Measurements from ENCODE around the gene ZMIZ1.

Gene ZMIZ1

GRCh38 chr10:79097021-79097872, 28.5 kb downstream of the ZMIZ1 start:
- DNase-seq (ENCODE audit: low read depth) = no peak

- DNase-seq (ENCODE audit: low read depth) = no peak
Observed at GRCh38 chr10:79098061-79098460, 29.3 kb downstream of the ZMIZ1 start.

GRCh38 chr10:79098596-79099015, 29.8 kb downstream of the ZMIZ1 start:
- DNase-seq (ENCODE audit: low read depth) = no peak

DNA sequence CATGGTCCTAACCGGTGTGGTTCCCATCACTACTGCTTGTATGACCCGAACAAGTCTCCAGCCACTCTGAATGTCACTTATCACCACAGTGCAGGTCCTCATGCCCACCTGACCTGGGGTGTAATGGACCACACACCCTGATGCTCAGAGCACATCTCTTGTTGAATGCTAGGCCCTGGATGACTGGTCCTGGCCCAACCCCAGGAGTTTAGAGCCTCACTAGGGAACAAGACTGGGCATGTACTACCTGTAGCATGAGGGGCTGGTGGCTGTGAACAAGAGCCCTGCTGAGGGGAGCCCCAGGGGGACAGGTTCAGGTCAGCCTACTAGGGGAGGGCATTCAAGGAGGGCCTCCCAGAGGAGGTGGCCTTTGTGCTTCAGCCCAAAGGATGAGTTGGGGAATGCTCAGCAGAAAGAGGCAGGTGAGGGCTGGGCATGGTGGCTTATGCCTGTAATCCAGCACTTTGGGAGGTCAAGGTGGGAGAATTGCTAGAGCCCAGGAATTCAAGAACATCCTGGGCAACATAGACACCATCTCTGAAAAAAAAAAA, 31.2 kb downstream of the ZMIZ1 start:
- DNase-seq (ENCODE audit: low read depth) = no peak

DNA sequence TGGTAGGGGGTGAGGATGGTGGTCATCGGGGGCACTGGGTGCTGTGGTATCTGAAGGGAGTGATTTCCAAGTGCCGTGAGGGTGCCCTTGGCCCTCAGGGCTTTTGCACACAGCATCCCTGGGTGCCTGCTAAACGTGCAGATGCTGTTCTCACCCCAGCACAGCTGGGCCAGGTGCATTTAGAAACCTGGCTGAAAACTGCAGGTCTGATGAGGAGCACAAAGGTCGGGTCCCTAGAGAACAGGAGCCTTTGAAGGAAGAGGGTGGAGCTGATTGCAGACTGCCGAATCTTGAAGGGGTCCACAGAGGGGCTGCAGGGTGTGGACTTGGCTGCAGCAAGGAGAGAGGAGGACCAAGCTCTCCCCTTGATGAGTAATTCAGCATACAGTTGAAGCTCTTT, 32.0 kb downstream of the ZMIZ1 start:
- no peak for DNase-seq (ENCODE audit: low read depth)

DNA sequence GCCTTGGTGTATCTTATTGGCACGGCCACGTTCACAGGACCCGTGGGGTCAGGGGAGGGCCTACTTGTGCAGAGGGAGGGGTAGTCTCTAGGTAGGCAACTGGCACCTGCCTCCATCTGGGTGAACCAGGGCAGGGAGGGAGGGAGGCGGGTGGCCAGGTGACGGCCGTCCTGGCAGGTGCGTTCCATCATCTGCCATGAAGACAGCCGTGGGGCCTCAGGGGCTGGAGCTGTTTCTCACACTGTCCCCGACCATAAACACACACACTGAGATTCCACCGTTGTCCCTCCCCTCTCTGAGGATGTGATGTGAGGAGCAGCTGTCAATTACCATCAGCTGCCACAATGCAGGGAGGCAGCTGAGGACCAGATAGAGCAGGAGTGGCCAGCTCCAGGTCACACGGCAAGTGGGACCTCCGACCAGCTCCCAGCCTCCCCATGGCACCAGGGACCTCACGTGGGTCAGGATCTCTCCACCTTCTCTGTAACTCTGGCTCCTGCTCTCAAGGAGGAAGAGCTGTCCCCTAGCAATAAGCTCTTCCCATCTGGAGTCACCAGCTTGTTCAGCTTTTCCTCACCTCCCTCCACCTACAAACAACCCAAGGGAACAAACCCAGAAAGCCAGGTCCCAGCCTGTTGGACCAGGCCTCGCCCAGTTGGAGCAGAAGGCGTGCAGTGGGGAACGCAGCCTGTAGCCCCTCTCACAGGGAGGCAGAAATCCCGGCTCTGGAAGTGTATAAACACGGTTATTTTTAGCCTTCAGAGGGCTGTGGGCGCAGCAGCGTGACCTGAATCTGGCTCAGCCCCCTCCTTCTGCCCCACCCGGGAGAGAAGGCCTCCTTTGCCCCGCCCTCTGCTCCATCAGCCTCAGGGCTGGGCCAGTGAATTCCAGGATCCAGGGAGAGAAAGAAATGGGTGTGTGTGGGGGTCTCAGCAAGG, 33.1 kb downstream of the ZMIZ1 start:
- no peak for DNase-seq (ENCODE audit: low read depth)

- DNase-seq (ENCODE audit: low read depth) = no peak
Observed at GRCh38 chr10:79102498-79102874, 33.7 kb downstream of the ZMIZ1 start.

GRCh38 chr10:79103129-79103528, 34.4 kb downstream of the ZMIZ1 start:
- DNase-seq (ENCODE audit: low read depth) = no peak

- no peak for DNase-seq (ENCODE audit: low read depth)
Observed at GRCh38 chr10:79103585-79103984, 34.8 kb downstream of the ZMIZ1 start.

- DNase-seq (ENCODE audit: low read depth) = no peak
Observed at GRCh38 chr10:79105150-79105739, 36.5 kb downstream of the ZMIZ1 start.

DNA sequence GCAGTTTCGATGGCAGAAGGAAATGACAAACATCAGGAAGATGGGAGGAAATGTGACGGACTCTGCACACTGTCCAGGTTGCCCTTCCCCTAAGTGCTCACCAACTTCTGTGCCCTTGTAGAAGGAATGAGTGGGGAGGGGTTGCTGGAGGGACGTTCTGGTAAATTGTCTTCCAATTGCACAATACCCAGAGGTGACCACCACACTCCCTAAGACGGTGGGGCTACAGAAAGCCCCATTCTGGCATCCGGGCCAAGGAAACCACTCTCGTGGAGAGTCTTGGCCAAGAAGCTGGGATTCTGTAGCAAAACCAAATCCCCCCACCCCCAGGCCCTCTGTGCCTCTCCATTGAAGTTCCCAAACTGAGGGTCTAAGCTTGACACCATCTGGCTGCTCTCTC, 37.1 kb downstream of the ZMIZ1 start:
- no peak for DNase-seq (ENCODE audit: low read depth)

GRCh38 chr10:79106256-79107050, 37.7 kb downstream of the ZMIZ1 start:
- DNase-seq (ENCODE audit: low read depth) = no peak

- no peak for DNase-seq (ENCODE audit: low read depth)
Observed at GRCh38 chr10:79107736-79108264, 39.0 kb downstream of the ZMIZ1 start.

GRCh38 chr10:79108728-79109127, 40.0 kb downstream of the ZMIZ1 start:
- no peak for DNase-seq (ENCODE audit: low read depth)

DNA sequence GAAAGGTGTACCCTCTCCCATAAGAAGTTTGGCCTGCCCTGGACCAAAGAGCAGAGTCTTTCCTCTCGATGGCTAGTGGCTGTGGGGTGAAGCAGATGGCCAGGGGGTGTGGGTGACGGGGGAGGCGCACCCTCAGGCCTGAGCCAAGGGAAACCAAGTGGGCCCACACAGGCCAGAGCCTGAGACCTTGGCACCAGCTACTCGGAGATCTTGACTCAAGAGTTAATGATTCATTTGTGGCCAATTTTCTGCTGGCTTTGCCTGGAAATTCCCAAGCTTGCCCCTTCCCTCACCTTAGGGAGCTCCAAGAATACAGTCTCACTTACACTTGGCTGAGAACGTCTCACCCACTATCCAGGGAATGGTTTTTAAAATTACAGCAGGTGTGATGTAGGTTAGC, 42.7 kb downstream of the ZMIZ1 start:
- DNase-seq (ENCODE audit: low read depth) = no peak

GRCh38 chr10:79111846-79112614, 43.3 kb downstream of the ZMIZ1 start:
- DNase-seq (ENCODE audit: low read depth) = no peak

DNA sequence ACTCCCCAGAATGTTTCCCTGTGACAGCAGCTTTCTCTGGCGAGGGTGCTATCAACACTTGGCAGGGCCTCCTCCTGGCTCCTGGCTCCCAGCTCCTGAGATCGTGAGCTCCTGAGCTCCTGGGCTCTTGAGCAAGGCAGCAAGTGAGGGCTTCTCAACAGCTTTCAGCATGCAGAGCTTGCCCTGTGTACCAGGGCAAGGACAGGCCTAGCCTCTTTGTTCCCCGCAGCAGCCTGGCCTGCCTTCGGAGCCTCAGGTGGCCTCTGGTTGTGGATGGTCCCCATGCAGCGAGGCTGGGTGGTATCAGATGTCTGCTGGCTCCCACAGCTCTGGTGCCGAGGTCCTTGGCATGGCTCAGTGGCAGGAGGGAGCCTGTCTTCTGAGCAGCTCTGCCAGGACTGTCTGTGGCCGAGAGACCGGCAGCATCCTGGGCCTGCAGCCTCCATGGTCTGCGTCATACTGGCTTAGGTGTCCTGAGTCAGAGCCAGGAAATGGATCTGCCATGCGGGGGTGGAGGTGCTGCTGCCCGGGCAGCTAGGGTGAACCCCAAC, 44.2 kb downstream of the ZMIZ1 start:
- DNase-seq (ENCODE audit: low read depth) = no peak

GRCh38 chr10:79113827-79114226, 45.1 kb downstream of the ZMIZ1 start:
- no peak for DNase-seq (ENCODE audit: low read depth)

GRCh38 chr10:79115302-79115701, 46.5 kb downstream of the ZMIZ1 start:
- no peak for DNase-seq (ENCODE audit: low read depth)

- no peak for DNase-seq (ENCODE audit: low read depth)
Observed at GRCh38 chr10:79116368-79116767, 47.6 kb downstream of the ZMIZ1 start.
